ENCODE data around the gene CDC73.

CDC73 gene

DNA sequence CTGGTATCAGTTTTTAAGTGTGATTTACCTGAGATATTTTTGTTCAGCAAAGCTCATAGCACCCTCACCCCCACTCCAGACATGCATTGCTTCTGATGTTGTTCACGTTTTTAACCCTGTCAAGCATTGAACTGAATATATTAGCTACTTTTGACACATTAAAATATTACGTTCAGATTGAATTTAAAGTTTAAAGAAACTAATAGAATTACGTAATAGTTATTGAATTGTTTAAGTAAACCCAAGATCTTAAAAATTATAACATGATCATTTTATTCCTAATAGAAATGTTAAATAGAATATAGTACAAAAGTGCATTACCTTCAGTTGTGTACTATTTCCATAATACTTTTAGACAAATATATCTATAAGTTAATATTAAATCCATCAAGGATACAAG is 35.5 kb upstream of the CDC73 start:
- ChIA-PET POLR2A (interaction anchor here (1.1 kb wide), 1 partner anchor 18 kb away, joined by 3 read pairs; no protein-coding TSS in a partner anchor), CTCF (no interaction called here)
- no peak for DNase-seq (ENCODE audit: extremely low spot score)
- TF ChIP-seq SP1 (IDR thresholded peaks at IDR 0.05) (no peak), CTBP1 (IDR thresholded peaks at IDR 0.05; ENCODE audit: borderline replicate concordance) (no peak)

DNA sequence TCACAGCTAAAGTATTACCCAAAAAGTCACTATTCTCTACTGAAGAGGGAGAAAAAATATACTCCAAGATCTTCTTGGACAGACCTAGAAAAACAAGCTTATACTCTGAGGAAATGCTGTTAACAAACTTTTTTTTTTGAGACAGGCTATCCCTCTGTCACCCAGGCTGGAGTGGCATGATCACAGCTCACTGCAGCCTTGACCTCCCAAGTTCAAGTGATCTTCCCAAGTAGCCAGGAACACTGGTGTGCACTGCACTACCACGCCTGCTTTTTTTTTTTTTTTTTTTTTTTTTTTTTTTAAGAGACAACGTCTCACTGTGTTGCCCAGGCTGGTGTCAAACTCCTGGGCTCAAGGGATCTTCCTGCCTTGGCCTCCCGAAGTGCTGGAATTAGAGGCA is 33.9 kb upstream of the CDC73 start:
- DNase-seq (ENCODE audit: extremely low spot score) = no peak
- peak; percentile 54; the same call in 1 of the 2 replicates for TF ChIP-seq ZNF384 (IDR thresholded peaks at IDR 0.05)
- TF ChIP-seq CTBP1 (IDR thresholded peaks at IDR 0.05; ENCODE audit: borderline replicate concordance) = no peak
- ChIA-PET CTCF (interaction anchor here (0.6 kb wide), 1 partner anchor 394 kb away, joined by 5 read pairs; no protein-coding TSS in a partner anchor), POLR2A (interaction anchor here (1.2 kb wide), 1 partner anchor 16 kb away, joined by 4 read pairs; no protein-coding TSS in a partner anchor)

DNA sequence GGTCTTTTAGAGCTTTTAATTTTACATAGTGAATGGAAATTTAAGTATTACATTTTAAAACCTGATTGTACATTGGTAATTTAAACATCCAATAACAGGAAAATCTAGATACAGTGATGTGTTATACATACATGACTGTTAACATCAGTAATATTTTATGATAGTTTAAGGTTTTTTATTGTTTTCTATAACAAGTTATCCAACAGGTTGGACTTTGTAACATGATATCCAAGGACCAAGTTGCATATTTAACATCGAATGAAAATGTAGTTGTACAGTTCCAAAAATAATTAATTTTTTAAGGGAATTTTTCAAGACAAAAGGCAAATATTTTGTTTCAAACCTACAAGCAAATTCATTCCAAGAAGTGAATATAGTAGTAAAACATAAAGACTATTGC is 31.0 kb upstream of the CDC73 start:
- DNase-seq (ENCODE audit: extremely low spot score) = no peak
- ChIA-PET POLR2A (no interaction called here), CTCF (no interaction called here)
- no peak for TF ChIP-seq HDGF (IDR thresholded peaks at IDR 0.05; ENCODE audit: borderline replicate concordance)
- no peak for TF ChIP-seq ARNT (IDR thresholded peaks at IDR 0.05)
- TF ChIP-seq LEF1 (IDR thresholded peaks at IDR 0.05; ENCODE audit: borderline replicate concordance) = no peak
- TF ChIP-seq CTBP1 (IDR thresholded peaks at IDR 0.05; ENCODE audit: borderline replicate concordance) = no peak
- TF ChIP-seq FOXA1 (IDR thresholded peaks at IDR 0.05) = no peak
- TF ChIP-seq ELF4 (IDR thresholded peaks at IDR 0.05) = no peak
- no peak for TF ChIP-seq FOXK2 (IDR thresholded peaks at IDR 0.05)
- TF ChIP-seq FOXM1 (IDR thresholded peaks at IDR 0.05; ENCODE audit: borderline replicate concordance) = no peak
- TF ChIP-seq, protein P1, sequence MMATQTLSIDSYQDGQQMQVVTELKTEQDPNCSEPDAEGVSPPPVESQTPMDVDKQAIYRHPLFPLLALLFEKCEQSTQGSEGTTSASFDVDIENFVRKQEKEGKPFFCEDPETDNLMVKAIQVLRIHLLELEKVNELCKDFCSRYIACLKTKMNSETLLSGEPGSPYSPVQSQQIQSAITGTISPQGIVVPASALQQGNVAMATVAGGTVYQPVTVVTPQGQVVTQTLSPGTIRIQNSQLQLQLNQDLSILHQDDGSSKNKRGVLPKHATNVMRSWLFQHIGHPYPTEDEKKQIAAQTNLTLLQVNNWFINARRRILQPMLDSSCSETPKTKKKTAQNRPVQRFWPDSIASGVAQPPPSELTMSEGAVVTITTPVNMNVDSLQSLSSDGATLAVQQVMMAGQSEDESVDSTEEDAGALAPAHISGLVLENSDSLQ (IDR thresholded peaks at IDR 0.05) = no peak
- no peak for TF ChIP-seq SUZ12 (IDR thresholded peaks at IDR 0.05)
- no peak for TF ChIP-seq BHLHE40 (IDR thresholded peaks at IDR 0.05; ENCODE audit: borderline replicate concordance)
- TF ChIP-seq ZNF384 (IDR thresholded peaks at IDR 0.05) = no peak
- no peak for TF ChIP-seq L3MBTL2 (conservative IDR thresholded peaks at IDR 0.05)
- no peak for TF ChIP-seq TARDBP (IDR thresholded peaks at IDR 0.05)
- no peak for TF ChIP-seq SP1 (IDR thresholded peaks at IDR 0.05)
- no peak for TF ChIP-seq NFRKB (IDR thresholded peaks at IDR 0.05)

DNA sequence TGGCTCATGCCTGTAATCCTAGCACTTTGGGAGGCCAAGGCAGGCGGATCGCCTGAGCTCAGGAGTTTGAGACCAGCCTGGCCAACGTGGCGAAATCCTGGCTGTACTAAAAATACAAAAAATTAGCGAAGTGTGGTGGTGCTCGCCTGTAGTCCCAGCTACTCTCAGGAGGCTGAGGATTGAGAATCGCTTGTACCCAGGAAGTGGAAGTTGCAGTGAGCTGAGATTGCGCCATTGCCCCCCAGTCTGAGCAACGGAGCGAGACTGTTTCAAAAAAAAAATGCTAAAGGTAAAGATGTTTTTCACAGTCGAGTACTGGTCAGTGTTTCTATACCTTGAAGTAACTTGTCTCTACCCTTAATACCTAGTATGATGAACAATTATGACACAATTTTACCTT is 27.7 kb upstream of the CDC73 start:
- CTCF ChIA-PET = no interaction called here
- DNase-seq (ENCODE audit: extremely low spot score) = no peak
- no peak for TF ChIP-seq FOXA1 (IDR thresholded peaks at IDR 0.05)
- TF ChIP-seq NFRKB (IDR thresholded peaks at IDR 0.05) = no peak
- no peak for TF ChIP-seq ELF4 (IDR thresholded peaks at IDR 0.05)
- no peak for TF ChIP-seq TARDBP (IDR thresholded peaks at IDR 0.05)
- no peak for TF ChIP-seq BHLHE40 (IDR thresholded peaks at IDR 0.05; ENCODE audit: borderline replicate concordance)
- no peak for TF ChIP-seq FOXM1 (IDR thresholded peaks at IDR 0.05; ENCODE audit: borderline replicate concordance)
- TF ChIP-seq CTBP1 (IDR thresholded peaks at IDR 0.05; ENCODE audit: borderline replicate concordance) = no peak
- TF ChIP-seq HDGF (IDR thresholded peaks at IDR 0.05; ENCODE audit: borderline replicate concordance) = no peak
- TF ChIP-seq L3MBTL2 (conservative IDR thresholded peaks at IDR 0.05) = no peak
- TF ChIP-seq SP1 (IDR thresholded peaks at IDR 0.05) = no peak
- TF ChIP-seq ARNT (IDR thresholded peaks at IDR 0.05) = no peak
- TF ChIP-seq, protein P1 (IDR thresholded peaks at IDR 0.05) = no peak
- no peak for TF ChIP-seq LEF1 (IDR thresholded peaks at IDR 0.05; ENCODE audit: borderline replicate concordance)
- no peak for TF ChIP-seq ZNF384 (IDR thresholded peaks at IDR 0.05)
- TF ChIP-seq SUZ12 (IDR thresholded peaks at IDR 0.05) = no peak
- no peak for TF ChIP-seq FOXK2 (IDR thresholded peaks at IDR 0.05)
- POLR2A ChIA-PET = interaction anchor here (2.2 kb wide), 1 partner anchor 10 kb away, joined by 10 read pairs; the partner anchor contains the start of gene GLRX2

DNA sequence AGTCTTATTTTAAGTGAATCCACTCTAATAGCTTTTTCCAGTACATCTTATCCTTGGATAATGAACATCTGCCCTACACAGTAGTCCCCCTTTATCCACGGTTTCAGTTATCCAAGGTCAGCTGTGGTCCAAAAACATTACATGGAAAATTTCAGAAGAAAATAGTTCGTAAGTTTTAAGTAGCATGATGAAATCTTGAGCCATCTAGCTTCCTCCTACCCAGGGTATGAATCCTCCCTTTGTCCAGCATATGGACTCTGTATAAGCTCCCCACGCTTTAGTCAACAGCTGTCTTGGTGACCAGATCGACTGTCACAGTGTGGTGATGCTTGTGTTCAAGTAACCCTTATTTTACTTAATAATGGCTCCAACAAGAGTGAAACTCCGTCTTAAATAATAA is 19.2 kb upstream of the CDC73 start:
- DNase-seq (ENCODE audit: extremely low spot score) = no peak
- POLR2A ChIA-PET = interaction anchor here (1.2 kb wide), 1 partner anchor 19 kb away, joined by 3 read pairs; the partner anchor contains the start of gene CDC73
- CTCF ChIA-PET = no interaction called here
- TF ChIP-seq FOXK2 (IDR thresholded peaks at IDR 0.05) = no peak
- no peak for TF ChIP-seq SUZ12 (IDR thresholded peaks at IDR 0.05)
- TF ChIP-seq ARNT (IDR thresholded peaks at IDR 0.05) = no peak
- no peak for TF ChIP-seq FOXM1 (IDR thresholded peaks at IDR 0.05; ENCODE audit: borderline replicate concordance)

DNA sequence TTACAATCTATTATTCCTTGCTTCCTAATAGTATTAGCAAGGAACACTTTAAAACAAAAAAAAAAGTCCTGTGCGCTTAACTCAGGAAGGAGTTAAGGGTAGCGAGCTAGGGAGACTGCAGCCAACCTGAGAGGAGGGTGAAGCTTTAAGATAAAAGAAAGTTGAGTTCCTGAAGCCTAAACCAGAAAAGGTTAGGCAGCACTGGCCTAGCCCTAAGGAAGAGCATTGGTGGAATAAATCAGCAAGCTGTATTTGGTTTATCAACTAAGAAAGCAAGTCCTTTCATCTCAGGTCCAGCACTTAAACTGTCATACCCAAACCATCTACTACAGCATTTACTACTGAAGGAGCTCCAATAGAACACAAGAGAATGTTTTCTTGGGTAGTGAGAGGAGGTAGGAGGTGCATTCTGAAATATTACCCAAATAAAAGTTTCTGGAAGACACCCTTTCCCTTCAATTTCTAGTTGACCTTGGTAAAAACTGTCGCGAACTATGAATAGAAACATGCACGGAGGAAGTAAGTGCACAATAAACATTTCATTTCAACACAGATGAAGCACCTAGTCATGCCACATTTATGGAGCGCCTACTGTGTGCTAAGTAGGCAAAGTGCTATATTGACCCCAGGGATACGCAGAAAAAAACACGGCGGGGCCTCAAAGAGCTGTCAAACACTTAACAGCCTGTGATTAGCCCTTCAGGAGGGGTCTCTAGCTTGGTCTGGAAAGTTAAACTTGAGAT is 17.9 kb upstream of the CDC73 start:
- DNase-seq (ENCODE audit: extremely low spot score) = no peak
- ChIA-PET POLR2A (interaction anchor here (0.8 to 2.8 kb wide), 8 partner anchors 10 to 46 kb away, joined by 3 to 40 read pairs (median 8); partner anchors contain the start of genes CDC73, RO60 and UCHL5), CTCF (interaction anchor here (0.7 to 1.3 kb wide), 3 partner anchors 19 to 46 kb away, joined by 3 to 8 read pairs (median 3); no protein-coding TSS in a partner anchor)
- TF ChIP-seq SP1 (IDR thresholded peaks at IDR 0.05) = no peak
- TF ChIP-seq HDGF (IDR thresholded peaks at IDR 0.05; ENCODE audit: borderline replicate concordance) = no peak
- no peak for TF ChIP-seq ELF4 (IDR thresholded peaks at IDR 0.05)
- no peak for TF ChIP-seq TARDBP (IDR thresholded peaks at IDR 0.05)
- no peak for TF ChIP-seq FOXA1 (IDR thresholded peaks at IDR 0.05)
- no peak for TF ChIP-seq ZNF384 (IDR thresholded peaks at IDR 0.05)
- TF ChIP-seq NFRKB (IDR thresholded peaks at IDR 0.05) = no peak
- no peak for TF ChIP-seq SUZ12 (IDR thresholded peaks at IDR 0.05)
- TF ChIP-seq, protein P1 (IDR thresholded peaks at IDR 0.05) = no peak
- TF ChIP-seq L3MBTL2 (conservative IDR thresholded peaks at IDR 0.05) = no peak
- TF ChIP-seq BHLHE40 (IDR thresholded peaks at IDR 0.05; ENCODE audit: borderline replicate concordance) = no peak
- TF ChIP-seq CTBP1 (IDR thresholded peaks at IDR 0.05; ENCODE audit: borderline replicate concordance) = no peak

All from HEK293T (cell line).